ENCODE results near the gene FYN.

The FYN gene

GRCh38 chr6:111667931-111668330 is 205.3 kb downstream of the FYN start:
- H3K4me3 ChIP-seq (ENCODE audit: low read depth, low read length) = no peak overlapping the region
- no peak for DNase-seq (ENCODE audit: low read depth, low spot score)
- ChIA-PET CTCF (interaction anchor here (0.8 to 1.6 kb wide), 6 partner anchors 9 to 375 kb away, joined by 3 to 6 read pairs (median 5); no protein-coding TSS in a partner anchor), POLR2A (no interaction called here)
- no peak for TF ChIP-seq CTCF (IDR thresholded peaks at IDR 0.05; ENCODE audit: insufficient read depth, low read length, missing control alignments)

GRCh38 chr6:111666847-111667246 is 206.4 kb downstream of the FYN start:
- no peak for TF ChIP-seq CTCF (IDR thresholded peaks at IDR 0.05; ENCODE audit: insufficient read depth, low read length, missing control alignments)
- POLR2A ChIA-PET = no interaction called here
- CTCF ChIA-PET = interaction anchor here (0.9 to 1.5 kb wide), 3 partner anchors 17 to 43 kb away, joined by 3 read pairs; no protein-coding TSS in a partner anchor
- H3K4me3 ChIP-seq (ENCODE audit: low read depth, low read length) = no peak overlapping the region
- DNase-seq (ENCODE audit: low read depth, low spot score) = no peak

GRCh38 chr6:111664565-111665030 is 208.7 kb downstream of the FYN start:
- ChIA-PET POLR2A (no interaction called here), CTCF (interaction anchor here (0.9 to 1.3 kb wide), 3 partner anchors 10 to 420 kb away, joined by 3 read pairs; no protein-coding TSS in a partner anchor)
- H3K4me3 ChIP-seq (ENCODE audit: low read depth, low read length) = no peak overlapping the region
- TF ChIP-seq CTCF (IDR thresholded peaks at IDR 0.05; ENCODE audit: insufficient read depth, low read length, missing control alignments) = no peak
- DNase-seq (ENCODE audit: low read depth, low spot score) = no peak

GRCh38 chr6:111663692-111664564 is 209.3 kb downstream of the FYN start:
- no peak for TF ChIP-seq CTCF (IDR thresholded peaks at IDR 0.05; ENCODE audit: insufficient read depth, low read length, missing control alignments)
- no peak for DNase-seq (ENCODE audit: low read depth, low spot score)
- peak overlapping the region; percentile 21; the same call in 1 of the 2 replicates for H3K4me3 ChIP-seq (ENCODE audit: low read depth, low read length)
- ChIA-PET POLR2A (no interaction called here), CTCF (interaction anchor here (1.2 to 1.3 kb wide), 2 partner anchors 10 to 380 kb away, joined by 3 to 4 read pairs; no protein-coding TSS in a partner anchor)

- CTCF ChIA-PET = interaction anchor here (1.2 kb wide), 1 partner anchor 380 kb away, joined by 4 read pairs; no protein-coding TSS in a partner anchor
- no peak overlapping the region for H3K4me3 ChIP-seq (ENCODE audit: low read depth, low read length)
- no peak for DNase-seq (ENCODE audit: low read depth, low spot score)
- no peak for TF ChIP-seq CTCF (IDR thresholded peaks at IDR 0.05; ENCODE audit: insufficient read depth, low read length, missing control alignments)
- POLR2A ChIA-PET = interaction anchor here (0.8 kb wide), 1 partner anchor 169 kb away, joined by 3 read pairs; no protein-coding TSS in a partner anchor
Observed at GRCh38 chr6:111662794-111663593, 210.3 kb downstream of the FYN start.
